SK-MEL-5 (cell line): ENCODE data around the gene PDE6A. TPM values are rescaled to one million over a fixed set of nuclear protein-coding genes. Genes with fewer than 3 reads are reported as not detected.

Source experiments
- DNase-seq: peaks from one replicate; pipeline ENCODE4 v3.0.0-alpha.2; 2016; ENCODE audit warnings: low read depth, low spot score
- in situ Hi-C: cut with HindIII; loops from 2 replicates; pipeline ENCODE4 v1.10.0; 2016; ENCODE audit warnings: low sequenced_read_pairs, high pct_unique_total_duplicates, low pct_unique_long_range_greater_than_20kb
- polyA plus RNA-seq, 2 experiments: library from polyadenylated mRNA; depleted of rRNA; stranded (reverse); fragments of >200 nt; gene quantifications; 2 replicates each; pipeline ENCODE4 v1.2.3, GENCODE V29; 2015
- total RNA-seq: library from RNA; depleted of rRNA; stranded (reverse); fragments of >200 nt; shearing (Covaris generic); gene quantifications from 2 replicates; pipeline ENCODE4 v1.2.3, GENCODE V29; 2014; rRNA removed

PDE6A gene
- total RNA-seq = 0.08 and 0.26 TPM in 2 replicates
- polyA plus RNA-seq (2015; cell fraction: cytosol; rRNA removed) = 0.16 and 0.40 TPM in 2 replicates
- 0.26 and 0.44 TPM in 2 replicates for polyA plus RNA-seq (2015; cell fraction: nucleus; rRNA removed)

DNA sequence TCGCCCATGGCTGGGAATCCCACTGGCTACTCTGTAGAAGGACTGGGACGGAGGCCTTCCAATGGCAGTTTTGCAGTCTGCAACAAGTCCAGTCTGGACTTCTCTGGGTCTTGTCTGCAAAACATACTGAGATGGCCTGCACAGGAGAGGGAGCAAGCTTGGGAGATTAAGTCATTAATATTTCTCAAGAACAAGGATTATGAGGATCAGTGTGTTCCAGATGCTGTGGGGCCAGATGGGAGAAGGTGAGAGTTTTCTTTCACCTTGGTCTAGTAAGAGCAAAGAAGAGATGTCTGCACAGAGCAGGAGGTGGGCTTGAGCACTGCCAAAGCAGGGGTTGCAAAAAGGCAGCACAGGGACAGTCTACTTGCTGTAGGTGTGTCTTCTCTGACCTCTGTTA is at the start of gene PDE6A:
Gene PDE6A, minus strand, starts transcription at position 128 of the 400 bp plus-strand sequence. Its CDS starts 120 bp downstream, at position 8.
- in situ Hi-C loops = no loop called here
- DNase-seq = no peak

GRCh38 chr5:149993471-149993870 is 48.9 kb upstream of the PDE6A start:
- DNase-seq = no peak
- in situ Hi-C loops = no loop called here

DNA sequence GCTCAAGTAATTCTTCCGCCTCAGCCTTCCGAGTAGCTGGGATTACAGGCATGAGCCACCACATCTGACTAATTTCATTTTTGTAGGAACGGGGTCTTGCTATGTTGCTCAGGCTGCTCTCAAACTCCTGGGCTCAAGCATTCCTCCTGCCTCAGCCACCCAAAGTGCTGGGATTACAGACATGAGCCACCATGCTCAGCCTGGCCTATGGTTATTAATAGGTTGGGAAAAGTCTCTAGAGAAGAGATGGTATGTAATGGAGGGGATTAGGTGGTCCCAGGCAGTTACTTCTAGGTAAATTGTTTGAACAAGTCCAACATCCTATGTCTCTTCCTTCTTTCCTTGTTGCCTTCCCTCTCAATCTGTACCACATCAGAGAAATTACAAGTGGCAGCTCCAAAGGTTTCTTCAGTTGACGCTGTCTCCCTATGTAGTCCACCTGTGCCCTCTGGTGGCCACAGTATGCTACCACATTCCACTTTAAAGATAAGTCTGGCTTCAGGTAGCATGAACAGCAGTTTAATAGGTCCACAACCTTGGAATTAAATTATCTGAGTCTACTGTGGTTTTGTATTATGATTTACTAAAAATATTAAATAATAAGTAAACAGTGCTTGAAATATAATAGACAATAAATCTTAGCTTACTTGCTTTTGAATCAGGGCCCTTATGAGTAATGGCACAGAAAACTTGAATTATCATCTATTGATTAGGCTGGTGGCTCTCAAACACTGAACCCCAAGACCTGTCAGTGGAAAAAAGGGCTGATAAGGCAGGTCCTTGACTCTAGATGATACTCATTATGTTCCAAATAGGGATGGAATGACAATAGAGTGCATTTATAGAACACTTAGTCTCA is 46.2 kb upstream of the PDE6A start:
- in situ Hi-C loops = no loop called here
- peak; percentile 82 for DNase-seq

- no peak for DNase-seq
- in situ Hi-C loops = no loop called here
These were observed 43.5 kb upstream of the PDE6A start for GRCh38 chr5:149988126-149988525.

DNA sequence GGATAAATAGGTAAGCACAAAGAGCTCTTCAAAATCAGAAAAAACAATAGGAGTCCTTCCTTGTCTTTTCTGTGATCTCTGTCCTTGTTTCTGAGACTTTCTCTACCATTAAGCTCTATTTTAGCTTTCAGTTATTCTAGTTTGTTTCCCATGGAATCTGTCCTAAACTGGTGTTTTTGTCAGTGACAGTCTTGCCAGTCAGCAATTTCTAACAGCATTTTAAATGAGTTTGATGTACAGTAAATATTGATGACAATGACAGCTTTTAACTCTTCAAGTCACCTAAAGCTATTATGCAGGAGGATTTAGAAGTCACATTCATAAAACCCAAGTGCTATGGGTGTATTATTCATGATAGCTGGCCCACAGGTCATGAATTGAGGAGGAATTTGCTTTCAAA is 37.9 kb upstream of the PDE6A start:
- DNase-seq = no peak
- in situ Hi-C loops = no loop called here

- in situ Hi-C loops = no loop called here
- no peak for DNase-seq
These were observed 36.6 kb upstream of the PDE6A start for GRCh38 chr5:149981206-149981605.

DNA sequence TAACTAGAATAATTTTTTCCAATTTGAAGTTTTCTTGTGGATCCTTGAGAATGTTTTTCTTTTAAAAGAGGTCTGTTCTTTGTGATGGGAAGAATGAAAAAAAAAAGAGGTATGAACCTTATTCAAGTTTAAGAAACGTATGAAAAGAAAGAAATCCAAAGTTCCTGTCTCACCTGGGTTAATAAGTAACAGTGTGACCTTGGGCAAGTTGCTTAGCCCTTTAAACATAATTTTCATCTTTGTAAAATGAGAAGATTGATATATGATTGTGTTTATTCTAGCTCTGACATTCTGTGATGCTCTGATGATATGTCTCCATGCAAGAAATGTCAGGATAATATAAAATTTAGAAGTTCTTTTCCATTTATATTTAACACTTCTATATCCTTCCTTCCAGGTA is 35.3 kb upstream of the PDE6A start:
- in situ Hi-C loops = no loop called here
- no peak for DNase-seq

- no peak for DNase-seq
- in situ Hi-C loops = no loop called here
These were observed 30.8 kb upstream of the PDE6A start for GRCh38 chr5:149975409-149975808.

GRCh38 chr5:149969181-149969930 is 24.8 kb upstream of the PDE6A start:
- in situ Hi-C loops = no loop called here
- DNase-seq = no peak

DNA sequence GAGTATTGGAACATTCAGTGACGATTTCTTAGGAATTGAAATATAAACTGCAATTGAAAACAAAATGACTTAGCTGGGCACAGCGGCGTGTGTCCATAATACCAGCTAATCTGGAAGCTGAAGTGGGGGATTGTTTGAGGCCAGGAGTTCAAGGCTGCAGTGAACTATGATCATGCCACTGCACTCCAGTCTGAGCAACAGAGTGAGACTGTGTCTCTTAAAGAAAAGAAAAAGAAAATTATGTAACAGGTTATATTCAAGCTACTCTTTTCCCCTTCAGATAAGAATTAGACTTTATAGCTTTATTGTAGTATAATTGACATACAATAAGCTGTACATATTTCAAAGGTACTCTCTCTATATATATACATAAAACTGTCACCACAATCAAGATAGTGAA is 22.4 kb upstream of the PDE6A start:
- no peak for DNase-seq
- in situ Hi-C loops = no loop called here

DNA sequence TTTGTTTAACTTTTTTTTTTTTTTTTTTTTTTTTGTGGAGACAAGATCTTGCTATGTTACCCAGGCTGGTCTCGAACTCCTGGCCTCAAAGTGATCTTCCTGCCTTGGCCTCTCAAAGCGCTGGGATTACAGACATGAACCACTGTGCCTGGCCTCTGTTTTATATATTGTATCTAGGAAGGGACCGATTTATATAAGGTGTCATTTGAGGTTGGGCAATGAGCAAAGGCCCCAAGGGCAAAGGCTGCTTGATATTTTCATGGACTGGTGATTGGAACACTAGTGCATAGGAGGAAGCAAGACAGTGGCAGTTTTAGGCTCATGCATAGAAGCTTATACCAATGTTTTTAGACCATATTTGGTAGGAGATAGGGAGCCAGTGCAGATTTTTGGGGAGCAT is 19.1 kb upstream of the PDE6A start:
- in situ Hi-C loops = no loop called here
- DNase-seq = no peak

- no peak for DNase-seq
- in situ Hi-C loops = no loop called here
These were observed 18.2 kb upstream of the PDE6A start for GRCh38 chr5:149962601-149963300.

DNA sequence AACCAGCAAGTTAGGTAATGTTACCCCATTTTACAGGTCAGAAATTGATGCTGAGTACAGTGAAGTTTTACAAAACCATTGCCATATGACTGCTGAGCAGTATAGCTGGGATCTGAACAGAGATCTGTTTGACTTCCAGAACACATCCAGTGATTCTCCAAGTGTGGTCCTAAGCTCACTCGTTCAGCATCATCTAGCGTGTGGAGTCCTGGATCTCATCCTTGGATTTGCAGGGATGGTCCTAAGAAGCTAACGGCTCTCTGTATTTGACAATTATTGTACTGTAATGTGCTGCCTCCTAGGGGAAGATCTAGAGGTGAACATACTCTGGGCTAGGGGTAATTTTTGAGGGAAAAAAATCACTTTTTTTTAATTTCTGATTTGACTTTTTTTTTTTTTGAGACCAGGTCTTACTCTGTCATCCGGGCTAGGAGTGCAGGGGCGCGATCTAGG is 17.4 kb upstream of the PDE6A start:
- in situ Hi-C loops = no loop called here
- DNase-seq = peak; percentile 78

DNA sequence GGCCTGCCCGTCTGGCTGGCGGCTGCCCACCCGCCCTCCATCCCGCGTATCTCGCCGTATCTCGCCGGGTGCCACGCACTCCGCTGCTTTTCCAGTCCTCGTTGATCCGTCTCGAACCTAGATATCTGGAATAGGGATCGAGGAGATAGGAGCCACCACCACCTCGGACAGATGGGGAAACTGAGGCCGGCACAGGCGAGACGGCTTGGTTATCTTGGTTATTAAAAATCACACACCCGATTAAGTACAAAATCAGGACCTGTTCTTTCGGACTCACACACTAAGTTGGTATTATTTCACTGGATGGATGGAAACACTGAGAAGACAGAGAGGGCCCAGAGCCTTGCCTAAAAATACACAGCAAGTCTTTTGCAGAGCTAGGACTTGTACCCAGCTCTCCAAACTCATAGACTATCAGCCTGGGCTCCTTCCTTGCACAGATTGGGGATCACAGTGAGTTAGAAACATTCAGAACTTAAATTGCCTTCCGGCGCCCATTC is 16.6 kb upstream of the PDE6A start:
- no peak for DNase-seq
- in situ Hi-C loops = no loop called here

DNA sequence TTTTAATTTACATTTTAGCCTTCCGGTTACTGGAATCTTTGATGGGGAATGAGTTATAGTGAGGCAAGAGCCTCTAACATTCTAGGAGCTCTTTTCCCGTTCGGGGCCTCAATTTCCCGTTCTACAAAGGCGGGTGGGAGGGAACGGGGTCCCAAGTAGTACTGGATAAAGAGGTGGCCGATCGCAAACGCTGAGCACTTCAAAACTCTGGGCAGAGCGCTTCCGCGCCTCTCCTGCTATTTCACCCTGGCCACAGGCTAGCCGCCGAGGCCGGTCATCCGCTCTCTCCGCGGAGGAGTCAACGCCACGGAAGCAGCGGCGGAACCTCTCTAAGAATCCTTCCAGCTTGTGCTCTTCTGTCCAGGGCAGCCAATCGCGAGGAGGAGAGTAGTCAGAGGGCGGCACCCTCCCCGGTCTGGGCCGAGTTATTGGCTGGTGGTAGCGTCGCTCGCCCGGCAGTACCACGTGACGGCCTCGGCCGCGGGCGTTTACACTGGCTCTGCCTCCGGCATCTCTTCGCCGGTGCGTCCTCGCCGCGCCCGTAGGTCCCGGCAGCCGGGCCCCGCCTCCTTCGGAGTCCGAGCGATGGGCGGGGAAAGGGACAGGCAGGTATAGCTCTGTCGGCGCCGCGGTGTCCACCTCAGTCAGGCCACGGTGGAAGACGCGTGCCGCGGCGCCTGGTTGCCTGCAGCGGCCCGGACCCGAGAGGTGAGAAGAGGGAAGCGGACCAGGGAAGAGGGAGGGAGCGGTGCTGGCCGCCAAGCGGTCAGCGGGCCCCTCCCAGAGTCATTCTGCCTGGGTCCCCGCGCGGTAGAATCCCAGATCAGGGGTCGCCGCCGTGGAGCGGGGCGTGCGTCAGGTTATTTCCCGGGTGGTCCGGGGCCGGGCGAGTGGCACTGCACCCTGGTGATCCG is 15.9 kb upstream of the PDE6A start, which contains the start of gene SLC26A2:
Gene SLC26A2, plus strand, starts transcription at position 487 of the 914 bp plus-strand sequence. CDS start 16,895 bp downstream, outside the sequence.
- in situ Hi-C loops = no loop called here

DNA sequence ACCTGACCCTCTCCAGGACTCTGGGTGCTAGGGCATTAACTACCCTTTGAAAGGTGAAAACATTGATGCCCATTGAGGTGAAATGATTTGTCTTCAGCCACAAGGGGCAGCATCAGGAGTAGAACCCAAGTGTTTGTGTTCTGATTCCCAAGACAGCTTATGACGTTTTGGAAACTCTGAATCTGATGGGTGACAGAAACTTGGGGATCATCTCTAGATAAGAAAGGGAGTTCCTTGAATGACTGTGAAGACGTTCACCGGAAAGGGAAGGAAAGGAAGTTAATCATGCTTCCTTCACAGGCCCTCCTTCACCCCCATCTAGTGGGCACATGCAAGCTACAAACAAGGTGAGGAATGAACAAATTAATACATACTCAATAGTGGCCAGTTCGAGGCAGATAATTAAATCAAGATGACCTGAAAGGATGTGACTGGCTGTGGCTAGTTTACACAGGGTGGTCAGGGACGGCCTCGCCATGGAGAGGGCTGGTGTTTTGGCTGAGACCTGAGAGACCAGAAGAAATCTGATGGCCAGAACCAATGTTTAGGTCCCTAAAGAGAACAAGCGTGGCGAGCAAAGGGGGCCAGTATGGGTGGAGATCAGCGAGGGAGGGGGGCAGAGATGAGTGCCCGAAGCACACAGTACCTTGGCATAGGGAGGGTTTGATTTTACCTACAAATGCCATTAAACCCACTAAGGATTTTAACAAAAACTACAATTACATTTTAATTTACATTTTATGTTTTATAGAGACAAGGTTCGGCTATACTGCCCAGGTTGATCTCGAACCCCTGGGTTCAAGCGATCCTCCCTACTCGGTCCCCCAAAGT is 15.0 kb upstream of the PDE6A start:
- in situ Hi-C loops = no loop called here
- peak; percentile 83 for DNase-seq

More for the DNA sequence above, 15.9 kb upstream of the PDE6A start, which contains the start of gene SLC26A2:
- peak; percentile 96 for DNase-seq
